Keratinocyte (primary cell): Measurements from ENCODE around the gene AMBRA1. TPM values are rescaled to one million over a fixed set of nuclear protein-coding genes. Genes with fewer than 3 reads are reported as not detected.

Experiments
- DNase-seq: peaks from one replicate; pipeline ENCODE4 v3.0.0-alpha.2; 2011; ENCODE audit warnings: low read depth, missing footprints, low spot score
- FAIRE-seq: peaks from 2 replicates; lab custom pipeline; 2011; peaks lifted over from hg19 to GRCh38; lab: Jason Lieb, UNC
- H2AFZ ChIP-seq: 2 replicates; pipeline ENCODE4 v1.6.0; 2012; ENCODE audit warnings: low read length, control low read depth, inconsistent platforms; ENCODE audit not compliant: control insufficient read depth
- H3K27ac ChIP-seq: 2 replicates; pipeline ENCODE4 v1.5.1; 2011; ENCODE audit warnings: low read length; ENCODE audit not compliant: control insufficient read depth, insufficient read depth
- H3K27me3 ChIP-seq: 3 replicates; pipeline ENCODE4 v1.6.0; 2011; ENCODE audit warnings: low read length; ENCODE audit not compliant: control insufficient read depth, insufficient read depth; ENCODE audit errors: extremely low read depth
- H3K36me3 ChIP-seq, 2 experiments: 2 replicates in 1 of 2; 3 replicates in 1 of 2; pipeline ENCODE4 v1.5.1; 2011; ENCODE audit warnings: low read length in 2 of 2, mild to moderate bottlenecking in 1 of 2; ENCODE audit not compliant: control insufficient read depth in 2 of 2, insufficient read depth in 2 of 2; ENCODE audit errors: extremely low read depth in 1 of 2
- H3K4me1 ChIP-seq: 3 replicates; pipeline ENCODE4 v1.5.1; 2011; ENCODE audit warnings: low read length; ENCODE audit not compliant: control insufficient read depth, insufficient read depth; ENCODE audit errors: extremely low read depth
- H3K4me2 ChIP-seq: 3 replicates; pipeline ENCODE4 v1.6.0; 2011; ENCODE audit warnings: low read depth, low read length; ENCODE audit not compliant: control insufficient read depth, insufficient read depth; ENCODE audit errors: extremely low read depth
- H3K4me3 ChIP-seq, 3 experiments: fragments of 200-600 bp in 1 of 3; sonication (generic) in 1 of 3; 2 replicates in 2 of 3; 3 replicates in 1 of 3; pipeline ENCODE4 v1.5.1; 2011 to 2016; ENCODE audit warnings: low read length in 3 of 3, mild to moderate bottlenecking in 3 of 3, control low read depth in 2 of 3, inconsistent platforms in 1 of 3, low read depth in 1 of 3, mixed read lengths in 1 of 3, mixed run types in 1 of 3, moderate library complexity in 1 of 3; ENCODE audit not compliant: control insufficient read depth in 2 of 3, insufficient read depth in 2 of 3; ENCODE audit errors: extremely low read depth in 1 of 3
- H3K79me2 ChIP-seq: 2 replicates; pipeline ENCODE4 v1.6.0; 2012; ENCODE audit warnings: low read length; ENCODE audit not compliant: control insufficient read depth, insufficient read depth
- H3K9ac ChIP-seq: 3 replicates; pipeline ENCODE4 v1.6.0; 2011; ENCODE audit warnings: low read length; ENCODE audit not compliant: control insufficient read depth, insufficient read depth; ENCODE audit errors: extremely low read depth
- H3K9me1 ChIP-seq: 3 replicates; pipeline ENCODE4 v1.6.0; 2011; ENCODE audit warnings: low read length; ENCODE audit not compliant: control insufficient read depth, insufficient read depth; ENCODE audit errors: extremely low read depth
- H3K9me3 ChIP-seq: 2 replicates; pipeline ENCODE4 v1.5.1; 2012; ENCODE audit warnings: low read depth, low read length; ENCODE audit not compliant: control insufficient read depth
- H4K20me1 ChIP-seq: 3 replicates; pipeline ENCODE4 v1.6.0; 2011; ENCODE audit warnings: low read length; ENCODE audit not compliant: control insufficient read depth, insufficient read depth; ENCODE audit errors: extremely low read depth
- CTCF ChIP-seq, 3 experiments: IDR thresholded peaks in 1 of 3; conservative IDR thresholded peaks in 1 of 3; optimal IDR thresholded peaks in 1 of 3; 2 replicates in 2 of 3; 3 replicates in 1 of 3; pipeline versions ENCODE3 to v1.5.1; 2011; ENCODE audit warnings: low read length in 3 of 3, mild to moderate bottlenecking in 3 of 3, moderate library complexity in 2 of 3, control low read depth in 1 of 3, inconsistent platforms in 1 of 3; ENCODE audit not compliant: insufficient read depth in 2 of 3; ENCODE audit errors: extremely low read depth in 1 of 3
- EZH2 ChIP-seq: IDR thresholded peaks from one replicate; pipeline ENCODE4 v1.6.1; 2012; ENCODE audit warnings: inconsistent platforms, mild to moderate bottlenecking, low read length, moderate library complexity
- dilution Hi-C: fragments of 300-500 bp; cut with MboI; formaldehyde crosslinking; loops from one replicate; pipeline ENCODE4 v1.7.0; 2020; ENCODE audit warnings: low sequenced_read_pairs; ENCODE audit not compliant: extremely low pct_ligation_motif_present
- polyA plus RNA-seq, 5 experiments: library from polyadenylated mRNA; depleted of rRNA in 3 of 5; stranded (reverse) in 3 of 5; stranded (forward) in 1 of 5; unstranded in 1 of 5; fragments of >200 nt; gene quantifications; 1 replicate in 1 of 5; 2 replicates in 3 of 5; 3 replicates in 1 of 5; pipeline versions ENCODE4 v1.2.1 to v1.2.3, GENCODE V29; 2011 to 2012; ENCODE audit warnings: missing spikeins in 2 of 5, low read depth in 1 of 5, low replicate concordance in 1 of 5

The AMBRA1 gene
- polyA plus RNA-seq, 1 donor (not counting 4 experiments of a cell fraction or from before 2014, with no cell fraction given), result 10.5 TPM

- H3K27ac ChIP-seq, result no peak overlapping the region
- H3K9me3 ChIP-seq, result no peaks in the 10 kb centered on the region
- H3K79me2 ChIP-seq, result no peaks in the 10 kb centered on the region
- no peaks in the 10 kb centered on the region for H3K36me3 ChIP-seq
- no peak overlapping the region for H3K4me2 ChIP-seq
- no peaks in the 10 kb centered on the region for H3K9me1 ChIP-seq
- H3K4me1 ChIP-seq, result peaks cover 18% of the 10 kb centered on the region
- no peak overlapping the region for H2AFZ ChIP-seq
- TF ChIP-seq CTCF (optimal IDR thresholded peaks at IDR 0.05 in 1 of 3, IDR thresholded peaks at IDR 0.05 in 1 of 3, conservative IDR thresholded peaks at IDR 0.05 in 1 of 3; ENCODE audit: extremely low read depth in 1 of 3, insufficient read depth in 2 of 3, low read length in 3 of 3), result no peak
- no peak for TF ChIP-seq EZH2
- dilution Hi-C loops, result no loop called here
- peaks cover 2% of the 10 kb centered on the region for H4K20me1 ChIP-seq
- no peak overlapping the region for H3K9ac ChIP-seq
- FAIRE-seq (no peak), DNase-seq (no peak)
- peaks cover 53% of the 10 kb centered on the region for H3K27me3 ChIP-seq
- H3K4me3 ChIP-seq, result no peak overlapping the region
Measured at GRCh38 chr11:46386005-46386578, 207.7 kb downstream of the AMBRA1 start.

- TF ChIP-seq CTCF (optimal IDR thresholded peaks at IDR 0.05 in 1 of 3, IDR thresholded peaks at IDR 0.05 in 1 of 3, conservative IDR thresholded peaks at IDR 0.05 in 1 of 3; ENCODE audit: extremely low read depth in 1 of 3, insufficient read depth in 2 of 3, low read length in 3 of 3) (no peak), EZH2 (no peak)
- no peaks in the 10 kb centered on the region for H3K36me3 ChIP-seq
- no peak for FAIRE-seq
- dilution Hi-C loops, result no loop called here
- no peaks in the 10 kb centered on the region for H3K9me1 ChIP-seq
- no peak overlapping the region for H2AFZ ChIP-seq
- H3K27ac ChIP-seq, result no peak overlapping the region
- H3K4me2 ChIP-seq, result no peak overlapping the region
- H3K9ac ChIP-seq, result no peak overlapping the region
- H4K20me1 ChIP-seq, result peaks cover 2% of the 10 kb centered on the region
- peaks cover 46% of the 10 kb centered on the region for H3K27me3 ChIP-seq
- no peak overlapping the region for H3K4me3 ChIP-seq
- no peaks in the 10 kb centered on the region for H3K79me2 ChIP-seq
- no peaks in the 10 kb centered on the region for H3K9me3 ChIP-seq
- DNase-seq, result no peak
- H3K4me1 ChIP-seq, result peaks cover 24% of the 10 kb centered on the region
Measured at GRCh38 chr11:46385169-46386004, 208.4 kb downstream of the AMBRA1 start.
